ENCODE results near the gene TMEM179B. TPM values are rescaled to one million over a fixed set of nuclear protein-coding genes. Genes with fewer than 3 reads are reported as not detected.

Gene TMEM179B
- total and polyA plus RNA-seq, 9 of the 15 experiments (the other 6 are each of a cell fraction or from before 2014, with no cell fraction given), result 27.7 to 105 (median 37.0) TPM

- TF ChIP-seq TEAD1 (CRISPR knock-in tag; IDR thresholded peaks at IDR 0.05) (no peak), HES1 (IDR thresholded peaks at IDR 0.05; ENCODE audit: low read depth) (no peak), PREB (CRISPR knock-in tag; IDR thresholded peaks at IDR 0.05) (no peak), SAP30 (IDR thresholded peaks at IDR 0.05; ENCODE audit: borderline replicate concordance, insufficient read depth, low read depth, low read length, poor library complexity, severe bottlenecking) (peak; percentile 8), ZNF785 (CRISPR knock-in tag; IDR thresholded peaks at IDR 0.05) (no peak), FOXM1 (IDR thresholded peaks at IDR 0.05; ENCODE audit: low read depth) (peak; percentile 25; the same call in 1 of the 2 replicates), FOXM1 (CRISPR knock-in tag; IDR thresholded peaks at IDR 0.05; ENCODE audit: low read depth) (no peak; the same call in 1 of the 2 replicates), VEZF1 (CRISPR knock-in tag; IDR thresholded peaks at IDR 0.05) (peak; percentile 46; the same call in 1 of the 2 replicates), HNRNPLL (IDR thresholded peaks at IDR 0.05; ENCODE audit: low read depth, low read length, poor library complexity, severe bottlenecking) (no peak), HDAC3 (IDR thresholded peaks at IDR 0.05; ENCODE audit: borderline replicate concordance, partially characterized antibody) (peak; percentile 81), ZBTB7A (IDR thresholded peaks at IDR 0.05; ENCODE audit: borderline replicate concordance, control insufficient read depth, low read depth, low read length) (peak; percentile 22; the same call in 1 of the 2 replicates), SIN3B (IDR thresholded peaks at IDR 0.05; ENCODE audit: low read depth) (0 out of 2 replicates have a peak, but pooled peaks have one; percentile 48), GTF2A2 (tag; IDR thresholded peaks at IDR 0.05) (no peak), TCF15 (CRISPR knock-in tag; IDR thresholded peaks at IDR 0.05) (no peak), BCOR (IDR thresholded peaks at IDR 0.05) (no peak), ZNF444 (CRISPR knock-in tag; IDR thresholded peaks at IDR 0.05) (no peak), CSDE1 (IDR thresholded peaks at IDR 0.05) (no peak), RB1 (IDR thresholded peaks at IDR 0.05; ENCODE audit: low read depth) (0 out of 2 replicates have a peak, but pooled peaks have one; percentile 58), PPARD (CRISPR knock-in tag; IDR thresholded peaks at IDR 0.05) (no peak), THRA (IDR thresholded peaks at IDR 0.05) (no peak), KLF1 (tag; IDR thresholded peaks at IDR 0.05) (no peak), ELF1 (tag; IDR thresholded peaks at IDR 0.05) (no peak), NBN (IDR thresholded peaks at IDR 0.05; ENCODE audit: low read depth) (no peak; the same call in 1 of the 2 replicates), PHF21A (IDR thresholded peaks at IDR 0.05; ENCODE audit: borderline replicate concordance, low read depth) (no peak), ZBED1 (IDR thresholded peaks at IDR 0.05) (no peak), RNF2 (IDR thresholded peaks at IDR 0.05) (no peak)
Observed at GRCh38 chr11:62830904-62831519, 43.8 kb downstream of the TMEM179B start (continued).
